Suprapubic skin (tissue), 3 donors: ENCODE measurements around the gene GNA14.

ENCODE experiments used
- CTCF ChIP-seq, 2 donors: fragments of 200-600 bp in 1 of 2; fragments of 450-650 bp in 1 of 2; sonication (generic) in 1 of 2; IDR thresholded peaks; one replicate each; pipeline ENCODE4 v1.5.1; 2016 to 2019; ENCODE audit warnings: antibody characterized with exemption in 2 of 2, mild to moderate bottlenecking in 1 of 2, moderate library complexity in 1 of 2
- EP300 ChIP-seq: sonication (generic); formaldehyde crosslinking; IDR thresholded peaks from one replicate; pipeline ENCODE4 v1.6.1; 2017; ENCODE audit warnings: antibody characterized with exemption
- POLR2A ChIP-seq, 2 donors: fragments of 450-650 bp; IDR thresholded peaks; one replicate each; pipeline ENCODE4 v1.6.1; 2017; ENCODE audit warnings: antibody characterized with exemption in 2 of 2, mild to moderate bottlenecking in 2 of 2, moderate library complexity in 2 of 2

DNA sequence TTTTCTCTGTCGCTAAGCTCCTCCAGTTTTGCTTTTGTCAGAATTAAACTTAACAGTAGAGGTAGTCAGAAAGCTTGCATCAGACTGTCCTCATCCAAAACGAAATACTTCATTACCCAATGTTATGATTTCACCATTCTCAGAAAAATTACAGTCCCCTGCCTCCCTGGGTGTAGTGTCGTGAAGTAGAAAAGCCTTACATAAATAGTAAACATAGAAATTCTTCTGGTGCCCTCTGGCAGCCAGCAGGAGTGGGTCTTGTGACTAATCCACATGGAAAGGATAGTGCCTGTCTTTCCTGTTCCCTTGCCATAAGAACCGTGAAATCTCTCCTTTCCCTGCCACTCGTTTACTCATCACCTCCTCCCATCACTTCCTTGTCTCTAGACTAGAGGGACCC lies 230.6 kb downstream of the GNA14 start:
- TF ChIP-seq EP300: no peak
- TF ChIP-seq CTCF (IDR thresholded peaks at IDR 0.05): no peak
- no peak for TF ChIP-seq POLR2A (IDR thresholded peaks at IDR 0.05)
